Tibial nerve (tissue), 3 donors: ENCODE results near the gene NSD2.

Experiments
- CTCF ChIP-seq, 5 experiments: fragments of 200-600 bp in 3 of 5; fragments of 450-650 bp in 2 of 5; sonication (generic) in 3 of 5; IDR thresholded peaks; one replicate each; pipeline ENCODE4 v1.5.1; 2016 to 2019; ENCODE audit warnings: antibody characterized with exemption in 5 of 5, mild to moderate bottlenecking in 3 of 5, moderate library complexity in 2 of 5
- POLR2A ChIP-seq, 2 donors: fragments of 450-650 bp; IDR thresholded peaks; one replicate each; pipeline ENCODE4 v1.6.1; 2017; ENCODE audit warnings: antibody characterized with exemption in 2 of 2, mild to moderate bottlenecking in 2 of 2, moderate library complexity in 2 of 2

GRCh38 chr4:1984406-1985191 is 113.4 kb downstream of the NSD2 start:
- TF ChIP-seq POLR2A (IDR thresholded peaks at IDR 0.05) (no peak), CTCF (IDR thresholded peaks at IDR 0.05) (no peak)
